Measurements from ENCODE around the gene HDDC3.
A peak's percentile ranks its signal among the peaks of the same experiment; 100 is the strongest.
"Not testable (repeated sequence)": the region's sequence is repeated elsewhere in the genome, so short reads cannot be mapped to it uniquely, and the experiment has no call there.

HDDC3 gene

DNA sequence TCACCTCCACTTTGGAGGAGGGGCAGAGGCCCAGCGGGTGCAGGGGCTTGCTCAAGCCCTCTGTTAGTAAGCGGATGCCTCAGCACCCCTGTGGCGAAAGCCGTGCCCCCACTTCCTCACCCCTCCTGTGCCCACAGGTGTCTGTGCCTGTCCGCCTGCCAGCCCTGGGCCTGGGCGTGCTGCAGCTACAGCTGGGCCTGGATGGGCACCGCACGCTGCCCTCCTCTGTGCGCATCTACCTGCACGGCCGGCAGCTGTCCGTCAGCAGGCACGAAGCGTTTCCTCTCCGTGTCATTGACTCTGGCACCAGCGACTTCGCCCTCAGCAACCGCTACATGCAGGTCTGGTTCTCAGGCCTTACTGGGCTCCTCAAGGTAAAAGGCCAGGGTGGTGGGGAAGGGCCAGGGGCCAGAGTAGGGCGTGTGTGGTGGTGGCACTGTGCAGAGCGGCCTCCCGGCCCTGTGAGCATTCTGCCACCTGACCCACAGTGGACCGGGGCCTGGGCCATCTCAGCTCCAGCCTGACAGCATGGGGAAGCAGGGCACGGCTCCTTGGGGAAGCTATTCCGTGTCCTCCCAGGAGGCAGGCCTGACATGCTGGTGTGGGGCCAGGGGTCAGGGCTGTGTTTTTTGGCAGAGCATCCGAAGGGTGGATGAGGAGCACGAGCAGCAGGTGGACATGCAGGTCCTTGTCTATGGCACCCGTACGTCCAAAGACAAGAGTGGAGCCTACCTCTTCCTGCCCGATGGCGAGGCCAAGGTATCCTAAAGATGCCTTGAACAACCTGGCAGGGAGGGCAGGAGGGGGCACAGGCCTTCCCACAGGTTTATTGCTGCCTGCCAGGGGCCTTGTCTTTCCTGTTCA lies 20.2 kb downstream of the HDDC3 start:
- FAIRE-seq (no peak), DNase-seq (ENCODE audit: insufficient read length, low spot score) (no peak)

DNA sequence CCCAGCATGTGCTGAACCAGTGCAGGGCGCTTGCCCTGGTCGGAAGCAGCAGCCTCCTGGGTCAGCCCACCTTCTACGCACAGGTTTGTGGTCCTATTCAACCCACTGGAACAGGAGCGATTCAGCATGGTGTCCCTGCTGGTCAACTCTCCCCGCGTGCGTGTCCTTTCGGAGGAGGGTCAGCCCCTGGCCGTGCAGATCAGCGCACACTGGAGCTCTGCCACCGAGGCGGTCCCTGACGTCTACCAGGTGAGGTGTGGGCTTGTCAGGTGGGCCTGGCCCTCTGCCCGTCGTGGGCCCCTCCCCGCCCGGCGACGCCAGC lies 21.1 kb downstream of the HDDC3 start:
- FAIRE-seq = no peak

DNA sequence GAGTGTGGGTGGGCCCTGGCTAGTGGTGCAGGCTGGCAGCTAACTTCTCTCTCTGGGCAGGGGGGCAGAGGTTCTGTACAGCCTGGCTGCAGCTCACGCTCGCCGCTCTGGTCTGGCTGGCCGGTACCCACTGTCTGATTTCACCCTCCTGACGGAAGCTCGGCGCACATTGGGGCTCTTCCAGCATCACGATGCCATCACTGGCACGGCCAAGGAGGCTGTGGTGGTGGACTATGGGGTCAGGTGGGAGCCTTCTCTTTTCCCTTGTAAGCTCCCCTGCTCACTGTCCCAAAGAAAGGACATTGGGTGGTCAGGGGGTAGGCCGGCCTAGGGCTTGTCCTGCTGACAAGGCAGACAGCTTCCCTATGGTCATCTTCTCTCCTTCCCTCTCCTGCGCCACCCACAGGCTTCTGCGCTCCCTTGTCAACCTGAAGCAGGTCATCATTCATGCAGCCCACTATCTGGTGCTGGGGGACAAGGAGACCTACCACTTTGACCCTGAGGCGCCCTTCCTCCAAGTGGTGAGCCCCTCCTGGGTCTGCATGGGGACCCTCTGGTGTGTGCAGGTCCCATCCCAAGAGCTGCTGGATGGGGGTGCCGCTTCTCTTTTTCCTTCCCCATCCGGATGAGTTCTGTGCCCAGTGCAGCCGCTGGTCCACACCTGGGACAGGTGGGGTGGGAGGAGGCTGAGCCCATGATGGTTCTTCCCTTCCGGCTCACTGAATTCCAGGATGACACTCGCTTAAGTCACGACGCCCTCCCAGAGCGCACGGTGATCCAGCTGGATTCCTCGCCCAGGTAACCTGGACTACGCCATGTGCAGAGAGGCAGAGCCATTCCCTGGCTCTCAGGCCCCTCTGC lies 21.7 kb downstream of the HDDC3 start:
- FAIRE-seq (no peak), DNase-seq (ENCODE audit: insufficient read length, low spot score) (no peak)

More for the DNA sequence above, 21.1 kb downstream of the HDDC3 start:
- DNase-seq (ENCODE audit: insufficient read length, low spot score) = no peak

DNA sequence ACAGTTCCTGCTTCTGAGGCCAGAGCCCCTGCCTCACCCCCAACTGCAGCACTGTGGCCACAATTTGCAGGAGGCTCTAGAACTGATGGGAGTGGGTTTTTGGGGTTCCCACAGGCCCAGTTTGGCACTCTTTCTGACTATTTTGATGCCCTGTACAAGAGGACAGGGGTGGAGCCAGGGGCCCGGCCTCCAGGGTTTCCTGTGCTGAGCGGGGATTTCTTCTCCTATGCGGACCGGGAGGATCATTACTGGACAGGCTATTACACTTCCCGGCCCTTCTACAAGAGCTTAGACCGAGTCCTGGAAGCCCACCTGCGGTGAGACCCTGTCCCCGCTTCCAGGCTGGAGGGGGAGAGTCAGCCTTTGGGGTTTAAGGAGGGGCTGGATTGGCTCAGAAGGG lies 22.4 kb downstream of the HDDC3 start:
- FAIRE-seq (no peak), DNase-seq (ENCODE audit: insufficient read length, low spot score) (no peak)

DNA sequence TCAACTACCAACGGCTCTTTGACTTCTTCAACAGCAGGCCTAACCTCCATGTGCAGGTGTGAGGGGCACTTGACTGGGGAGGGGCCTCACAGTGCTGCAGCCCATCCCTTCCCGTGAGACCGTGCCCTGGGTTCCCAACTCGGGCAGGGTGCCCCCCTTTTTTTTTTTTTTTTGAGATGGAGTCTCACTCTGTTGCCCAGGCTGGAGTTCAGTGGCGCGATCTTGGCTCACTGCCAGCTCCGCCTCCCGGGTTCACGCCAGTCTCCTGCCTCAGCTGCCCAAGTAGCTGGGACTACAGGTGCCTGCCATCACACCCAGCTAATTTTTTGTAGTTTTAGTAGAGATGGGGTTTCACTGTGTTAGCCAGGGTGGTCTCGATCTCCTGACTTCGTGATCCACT lies 22.9 kb downstream of the HDDC3 start:
- not testable (repeated sequence) for DNase-seq (ENCODE audit: insufficient read length, low spot score); FAIRE-seq

DNA sequence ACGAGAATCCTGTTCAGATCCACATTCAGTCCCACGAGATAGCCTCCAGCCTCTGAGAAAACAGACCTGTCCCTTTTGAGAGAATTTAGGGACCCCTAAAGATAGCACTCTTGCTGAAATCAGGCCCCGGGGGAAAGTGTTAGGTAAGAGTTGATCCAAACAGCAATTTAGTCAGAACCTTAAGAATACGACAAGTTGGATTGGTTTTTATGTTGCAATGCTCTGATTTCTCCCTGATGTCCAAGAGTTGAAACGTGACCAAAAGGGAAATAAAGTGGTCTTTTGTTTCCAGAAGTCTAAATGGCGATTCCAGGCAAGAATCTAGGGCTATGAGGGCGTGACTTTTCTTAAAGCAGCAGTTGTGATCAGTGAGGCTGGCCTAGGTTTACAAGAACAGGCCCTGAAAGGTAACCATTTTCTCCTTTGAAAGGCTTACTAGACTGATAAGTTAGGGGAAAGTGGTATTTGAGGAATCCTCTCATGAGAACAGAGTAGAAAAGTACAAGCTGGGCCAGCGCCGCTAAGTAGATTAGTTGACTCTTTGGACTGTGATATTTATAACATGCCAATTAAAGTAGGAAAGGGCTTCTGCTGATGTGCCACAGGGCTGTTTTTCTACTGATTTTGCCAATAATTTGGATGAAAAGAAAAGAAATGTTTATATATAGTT lies 24.4 kb downstream of the HDDC3 start:
- FAIRE-seq = no peak
- DNase-seq (ENCODE audit: insufficient read length, low spot score) = no peak

DNA sequence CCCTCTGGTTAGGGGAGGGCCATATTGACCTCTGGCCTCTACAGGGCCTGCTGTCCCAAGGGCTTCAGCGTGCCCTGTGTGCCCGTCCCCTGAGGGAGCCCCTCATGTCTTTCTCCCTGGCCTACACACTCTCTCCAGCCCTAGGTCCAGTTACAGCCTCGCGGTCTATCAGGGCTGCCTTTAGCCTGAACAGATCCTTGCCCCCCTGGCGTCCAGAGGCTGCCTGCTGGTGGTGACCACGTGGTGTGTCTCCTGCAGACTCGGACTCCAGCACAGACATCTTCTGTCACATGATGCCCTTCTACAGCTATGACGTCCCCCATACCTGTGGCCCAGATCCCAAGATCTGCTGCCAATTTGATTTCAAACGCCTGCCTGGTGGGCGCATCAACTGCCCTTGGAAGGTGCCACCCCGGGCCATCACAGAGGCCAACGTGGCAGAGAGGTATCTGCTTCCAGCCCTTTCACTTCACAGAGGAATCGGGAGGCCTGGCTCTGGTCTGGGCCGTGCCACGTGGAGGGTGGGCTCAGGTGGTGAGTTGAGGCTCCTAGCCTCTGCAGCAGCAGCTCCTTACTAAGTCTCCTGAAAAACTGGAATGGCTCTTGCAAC lies 25.2 kb downstream of the HDDC3 start:
- FAIRE-seq = no peak

DNA sequence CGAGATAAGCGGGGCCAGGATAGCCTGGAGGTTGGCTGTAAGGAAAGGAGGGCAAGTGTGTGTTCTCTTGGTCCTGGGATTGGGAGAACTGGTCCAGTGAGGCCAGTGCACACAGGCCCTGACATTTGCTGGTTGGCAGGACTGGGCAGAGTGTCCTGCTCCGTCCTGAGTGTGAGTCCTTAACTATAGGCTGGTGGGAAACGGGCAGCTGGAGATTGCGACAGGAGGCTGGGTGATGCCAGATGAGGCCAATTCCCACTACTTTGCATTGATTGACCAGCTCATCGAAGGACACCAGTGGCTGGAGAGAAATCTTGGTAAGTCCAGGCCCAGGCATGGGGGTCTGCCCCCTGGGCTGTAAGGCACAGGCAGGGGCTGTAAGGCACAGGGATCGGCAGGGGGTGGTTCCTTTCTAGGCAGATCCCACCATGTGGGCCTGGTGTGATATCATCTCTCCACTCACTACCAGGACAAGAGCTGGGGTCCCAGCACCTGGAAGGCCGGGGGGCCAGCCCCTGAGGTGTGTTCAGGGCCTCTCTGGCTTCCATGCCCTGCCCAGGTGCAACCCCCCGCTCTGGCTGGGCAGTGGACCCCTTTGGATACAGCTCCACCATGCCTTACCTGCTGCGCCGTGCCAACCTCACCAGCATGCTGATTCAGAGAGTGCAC lies 26.0 kb downstream of the HDDC3 start:
- FAIRE-seq (no peak), DNase-seq (ENCODE audit: insufficient read length, low spot score) (no peak)

More for the DNA sequence above, 25.2 kb downstream of the HDDC3 start:
- no peak for DNase-seq (ENCODE audit: insufficient read length, low spot score)

DNA sequence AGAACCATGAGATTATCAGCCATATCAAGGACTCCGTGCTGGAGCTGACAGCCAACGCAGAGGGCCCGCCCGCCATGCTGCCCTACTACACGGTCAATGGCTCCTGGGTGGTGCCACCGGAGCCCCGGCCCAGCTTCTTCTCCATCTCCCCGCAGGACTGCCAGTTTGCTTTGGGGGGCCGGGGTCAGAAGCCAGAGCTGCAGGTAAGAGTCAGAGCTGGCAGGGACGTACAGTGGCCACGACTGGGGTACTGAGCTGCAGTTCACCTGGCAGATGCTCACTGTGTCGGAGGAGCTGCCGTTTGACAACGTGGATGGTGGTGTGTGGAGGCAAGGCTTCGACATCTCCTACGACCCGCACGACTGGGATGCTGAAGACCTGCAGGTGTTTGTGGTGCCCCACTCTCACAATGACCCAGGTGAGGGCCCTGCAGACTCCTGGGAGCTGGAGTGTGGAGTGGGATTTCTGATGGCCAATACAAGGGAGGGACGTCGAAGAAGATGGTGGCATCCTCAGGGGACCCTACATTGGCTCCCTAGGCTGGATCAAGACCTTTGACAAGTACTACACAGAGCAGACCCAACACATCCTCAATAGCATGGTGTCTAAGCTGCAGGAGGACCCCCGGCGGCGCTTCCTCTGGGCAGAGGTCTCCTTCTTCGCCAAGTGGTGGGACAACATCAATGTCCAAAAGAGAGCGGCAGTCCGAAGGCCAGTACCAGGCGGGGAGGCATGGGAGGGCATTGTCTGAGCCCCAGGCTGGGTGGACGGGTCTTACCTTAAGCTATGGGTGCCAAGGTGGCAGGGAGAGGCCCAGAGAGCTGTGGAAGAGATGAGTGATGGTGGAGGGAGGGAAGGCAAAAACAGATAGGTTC lies 26.8 kb downstream of the HDDC3 start:
- DNase-seq (ENCODE audit: insufficient read length, low spot score) (no peak), FAIRE-seq (no peak)

DNA sequence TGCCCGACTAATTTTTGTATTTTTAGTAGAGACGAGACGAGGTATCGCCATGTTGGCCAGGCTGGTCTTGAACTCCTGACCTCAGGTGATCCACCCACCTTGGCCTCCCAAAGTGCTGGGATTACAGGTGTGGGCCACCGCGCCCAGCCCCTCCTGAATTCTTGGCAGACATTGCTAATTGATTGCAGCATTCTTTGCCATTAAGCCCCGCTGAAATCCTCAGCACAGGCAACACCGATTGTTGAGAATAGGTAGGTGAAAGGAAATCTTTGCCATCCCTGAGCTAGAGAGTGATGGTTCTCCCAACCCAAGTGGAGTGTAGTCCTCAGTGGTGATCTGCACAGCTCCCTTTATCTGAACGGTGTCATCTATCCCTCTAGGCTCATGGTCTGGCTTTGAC lies 27.6 kb downstream of the HDDC3 start:
- DNase-seq (ENCODE audit: insufficient read length, low spot score) = no peak
- no peak for FAIRE-seq

DNA sequence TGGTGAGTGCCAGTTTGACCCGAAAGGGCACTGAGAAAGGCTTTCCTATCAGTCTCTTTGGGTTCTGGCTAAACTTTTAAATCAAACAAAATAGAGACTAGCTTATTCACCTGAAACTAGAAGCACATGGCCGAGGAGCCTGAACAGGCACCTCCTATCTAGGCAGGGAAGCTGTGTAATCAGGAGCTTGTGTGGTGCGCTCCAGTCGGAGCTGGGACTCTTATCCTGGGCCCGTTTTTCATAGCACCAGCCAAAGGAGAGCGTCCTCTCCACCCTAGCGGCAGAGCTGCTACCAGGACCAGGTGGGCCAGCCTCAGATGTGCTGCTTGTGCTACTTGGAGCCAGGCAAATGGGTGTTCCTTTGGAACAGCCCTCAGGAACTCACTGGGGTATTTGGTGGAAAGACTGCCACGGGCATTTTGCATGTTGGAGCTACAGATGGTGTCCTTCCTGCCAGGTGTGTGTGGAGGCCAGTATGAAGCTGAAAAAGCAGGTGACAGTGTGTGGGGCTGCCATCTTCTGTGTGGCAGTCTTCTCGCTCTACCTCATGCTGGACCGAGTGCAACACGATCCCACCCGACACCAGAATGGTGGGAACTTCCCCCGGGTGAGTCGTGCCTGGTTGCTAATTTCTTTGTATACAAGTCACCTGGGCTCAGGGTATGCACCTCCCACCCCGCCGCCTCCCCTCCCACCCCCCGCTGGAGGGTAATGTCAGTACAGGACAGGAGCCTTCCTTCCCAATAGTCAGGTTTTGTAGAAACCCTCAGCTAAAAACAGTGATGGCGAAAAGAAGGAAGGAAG lies 28.4 kb downstream of the HDDC3 start:
- FAIRE-seq (peak; percentile 85), DNase-seq (ENCODE audit: insufficient read length, low spot score) (no peak)

DNA sequence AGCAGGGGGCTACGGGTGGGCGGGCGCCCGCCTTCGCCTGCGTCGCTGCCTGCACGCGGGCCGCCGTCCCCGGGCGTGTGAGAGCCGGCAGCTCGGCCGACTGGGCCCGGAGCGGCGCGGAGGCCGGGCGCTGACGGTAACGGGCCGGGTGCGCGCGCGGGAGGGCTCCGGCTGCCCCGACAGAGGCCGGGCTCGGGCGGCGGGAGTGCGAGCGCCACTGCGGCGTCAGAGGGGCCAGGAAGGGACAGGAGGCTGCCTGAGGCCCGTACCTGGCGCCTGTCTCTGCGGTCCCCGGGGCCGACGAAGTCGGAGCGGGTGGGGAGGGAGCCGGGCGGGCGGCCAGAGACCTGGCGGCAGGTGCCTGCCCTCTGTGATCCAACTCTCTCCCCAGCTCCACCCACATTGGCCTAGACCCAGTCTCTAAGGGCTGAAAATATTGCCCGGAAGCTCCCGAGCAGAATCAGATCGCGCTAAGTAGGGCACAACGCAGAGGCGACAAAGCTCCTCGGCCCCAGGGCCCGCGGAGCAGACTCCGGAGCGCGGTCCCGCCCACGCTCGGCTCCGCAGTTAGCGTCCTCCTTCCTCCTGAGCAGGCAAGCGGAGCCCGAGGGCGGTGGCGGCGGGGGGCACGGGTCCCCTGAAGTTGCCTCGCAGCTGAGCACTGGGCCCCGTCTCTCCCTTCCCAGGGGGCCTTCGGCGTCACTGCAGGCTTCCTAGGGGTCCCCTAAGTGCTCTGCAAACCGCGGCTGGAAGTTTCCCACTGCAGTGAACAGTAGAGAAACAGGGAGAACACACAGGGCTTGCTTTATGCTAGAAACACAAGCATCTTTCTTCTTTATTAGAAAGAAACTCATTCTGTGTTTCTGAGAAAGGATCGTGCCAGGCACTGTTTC lies 29.3 kb downstream of the HDDC3 start, which contains the start of gene MAN2A2:
Gene MAN2A2, plus strand, starts transcription at position 463 of the 893 bp plus-strand sequence. CDS start 906 bp downstream, outside the sequence.
- FAIRE-seq (no peak), DNase-seq (ENCODE audit: insufficient read length, low spot score) (peak; percentile 91)

DNA sequence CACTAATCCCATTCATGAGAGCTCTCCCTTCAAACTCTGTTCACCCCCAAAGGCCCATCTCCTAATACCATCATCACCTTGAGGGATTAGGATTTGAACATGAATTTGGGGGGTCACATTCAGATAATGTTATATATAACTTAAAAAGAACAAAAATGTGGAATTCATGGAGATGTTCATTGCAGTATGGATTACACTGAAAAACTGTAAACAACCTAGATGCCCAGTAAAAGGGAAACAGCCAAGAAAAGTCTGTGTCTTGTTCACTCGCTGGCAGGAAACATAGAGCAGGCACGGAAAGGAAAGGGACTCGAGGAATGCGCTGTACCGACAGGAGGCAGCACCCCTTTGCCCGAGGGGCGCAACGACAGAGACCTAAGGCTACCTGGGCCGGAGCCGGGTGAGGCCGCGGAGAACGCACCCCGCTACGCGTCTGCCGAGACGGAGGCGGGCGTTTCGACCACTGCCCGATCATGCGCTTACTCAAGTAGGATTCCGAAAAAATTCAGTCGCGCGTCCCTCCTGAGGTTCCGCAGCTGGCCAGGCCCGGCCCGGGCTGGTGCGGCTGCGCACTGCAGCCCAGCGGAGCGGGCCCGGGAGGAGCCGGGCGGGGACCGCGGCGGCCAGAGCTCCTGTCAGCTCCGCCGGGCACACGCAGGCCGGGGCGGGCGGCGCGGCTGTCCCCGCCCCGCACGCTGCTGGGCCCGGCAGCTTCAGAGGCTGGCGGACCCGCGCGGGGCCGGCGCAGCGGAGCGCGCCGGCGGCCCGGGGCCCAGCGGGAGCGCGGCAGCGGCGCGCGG lies 30.1 kb downstream of the HDDC3 start:
- FAIRE-seq (peak; percentile 87), DNase-seq (ENCODE audit: insufficient read length, low spot score) (peak; percentile 95)

DNA sequence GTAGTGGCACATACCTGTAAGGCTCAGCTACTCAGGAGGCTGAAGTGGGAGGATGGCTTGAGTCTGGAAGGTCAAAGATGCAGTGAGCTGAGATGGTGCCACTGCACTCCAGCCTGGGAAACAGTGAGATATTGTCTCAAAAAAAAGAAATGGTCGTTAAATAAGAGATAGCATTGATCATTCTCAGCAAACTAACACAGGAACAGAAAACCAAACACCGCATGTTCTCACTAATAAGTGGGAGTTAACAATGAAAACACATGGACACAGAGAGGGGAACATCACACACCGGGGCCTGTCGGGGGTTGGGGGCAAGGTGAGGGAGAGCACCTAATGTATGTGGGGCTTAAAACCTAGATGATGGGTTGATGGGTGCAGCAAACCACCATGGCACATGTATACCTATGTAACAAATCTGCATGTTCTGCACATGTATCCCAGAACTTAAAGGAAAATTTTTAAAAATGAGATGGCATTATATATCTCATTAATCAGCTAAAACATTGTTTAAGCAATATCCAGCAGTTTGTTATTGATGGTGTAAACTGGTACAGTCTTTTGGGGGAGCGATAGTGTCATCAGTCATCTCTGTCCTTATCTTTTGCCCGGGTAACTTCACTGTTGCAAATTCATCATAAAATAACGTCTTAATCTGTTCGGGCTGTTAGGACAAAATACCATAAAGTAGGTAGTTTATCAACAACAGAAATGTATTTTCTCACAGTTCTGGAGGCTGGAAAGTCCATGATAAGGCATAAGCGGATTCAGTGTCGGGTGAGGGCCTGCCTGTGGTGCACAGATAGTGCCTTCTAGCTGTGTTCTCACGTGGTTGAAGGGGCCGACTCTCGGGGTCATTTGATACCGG lies 30.9 kb downstream of the HDDC3 start:
- DNase-seq (ENCODE audit: insufficient read length, low spot score) = no peak
- FAIRE-seq = no peak

DNA sequence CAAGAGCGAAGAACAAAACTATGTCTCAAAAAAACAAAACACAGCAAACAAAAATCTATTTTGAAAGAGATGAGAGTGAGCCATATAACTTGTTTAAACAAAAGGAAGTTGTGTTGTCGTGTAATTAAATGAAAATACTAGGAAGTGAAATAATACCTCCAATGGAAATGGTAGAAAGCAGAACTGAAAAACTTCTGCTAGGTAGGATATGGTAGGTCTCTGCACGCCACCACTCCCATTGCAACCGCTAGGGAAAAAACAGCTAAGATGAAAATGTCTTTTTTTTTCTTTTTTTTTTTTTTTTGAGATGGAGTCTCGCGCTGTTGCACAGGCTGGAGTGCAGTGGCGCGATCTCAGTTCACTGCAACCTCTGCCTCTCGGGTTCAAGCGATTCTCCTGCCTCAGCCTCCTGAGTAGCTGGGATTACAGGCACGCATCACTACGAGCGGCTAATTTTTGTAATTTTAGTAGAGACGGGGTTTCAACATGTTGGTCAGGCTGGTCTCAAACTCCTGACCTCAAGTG lies 35.2 kb downstream of the HDDC3 start:
- FAIRE-seq = peak; percentile 21
- not testable (repeated sequence) for DNase-seq (ENCODE audit: insufficient read length, low spot score)

Data from GM19239 (cell line).